ENCODE measurements around the gene MSTO1. TPM values are rescaled to one million over a fixed set of nuclear protein-coding genes. Genes with fewer than 3 reads are reported as not detected.
"Not testable (repeated sequence)": the region's sequence is repeated elsewhere in the genome, so short reads cannot be mapped to it uniquely, and the experiment has no call there.

MSTO1 gene
- total and polyA plus RNA-seq, 4 donors = 7.6 to 52.0 (median 45.3) TPM

DNA sequence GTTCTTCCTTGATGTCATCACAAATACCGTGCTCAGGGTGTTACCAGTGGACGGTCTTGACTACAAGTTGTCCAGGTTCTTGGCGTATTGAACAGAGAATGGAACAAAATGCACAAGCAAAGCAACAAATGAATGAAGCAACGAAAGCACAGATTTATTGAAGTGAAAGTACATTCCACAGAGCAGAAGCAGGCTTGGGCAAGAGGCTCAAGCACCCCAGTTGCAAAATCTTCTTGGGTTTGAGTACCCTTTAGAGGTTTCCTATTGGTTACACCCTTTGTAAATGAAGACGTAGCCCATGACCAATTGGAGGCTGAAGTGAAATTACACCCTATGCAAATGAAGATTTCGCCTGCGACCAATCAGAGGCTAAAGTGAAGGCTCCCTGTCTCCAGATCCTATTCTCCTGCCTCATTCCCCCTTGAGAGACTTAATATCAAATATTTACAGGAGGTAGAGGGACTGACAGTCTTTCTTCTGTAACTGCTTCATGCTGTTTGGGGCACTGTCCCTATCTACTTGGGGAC lies 40.3 kb downstream of the MSTO1 start:
- DNase-seq = no peak
- H3K4me1 ChIP-seq (ENCODE audit: control insufficient read depth in 1 of 2, insufficient read depth in 2 of 2, low read length in 2 of 2) = no peaks in the 10 kb centered on the region
- H3K27me3 ChIP-seq (ENCODE audit: control insufficient read depth in 1 of 2, insufficient read depth in 2 of 2, low read length in 1 of 2) = no peaks in the 10 kb centered on the region
- intact Hi-C loops (cut with DNase I) = no loop called here
- WGBS, 2 donors = 88 to 92% methylated on average over 7 of the region's 7 CpGs
- no peak for ATAC-seq (ENCODE audit: low FRiP score)
- H3K27ac ChIP-seq (ENCODE audit: low read depth in 1 of 2, low read length in 2 of 2) = no peak overlapping the region
- H3K9me3 ChIP-seq (ENCODE audit: control insufficient read depth, low read length) = no peaks in the 10 kb centered on the region
- H3K4me3 ChIP-seq (ENCODE audit: low read length in 2 of 2) = no peak overlapping the region
- no peaks in the 10 kb centered on the region for H3K36me3 ChIP-seq (ENCODE audit: control insufficient read depth in 1 of 2, insufficient read depth in 2 of 2, low read length in 1 of 2)

DNA sequence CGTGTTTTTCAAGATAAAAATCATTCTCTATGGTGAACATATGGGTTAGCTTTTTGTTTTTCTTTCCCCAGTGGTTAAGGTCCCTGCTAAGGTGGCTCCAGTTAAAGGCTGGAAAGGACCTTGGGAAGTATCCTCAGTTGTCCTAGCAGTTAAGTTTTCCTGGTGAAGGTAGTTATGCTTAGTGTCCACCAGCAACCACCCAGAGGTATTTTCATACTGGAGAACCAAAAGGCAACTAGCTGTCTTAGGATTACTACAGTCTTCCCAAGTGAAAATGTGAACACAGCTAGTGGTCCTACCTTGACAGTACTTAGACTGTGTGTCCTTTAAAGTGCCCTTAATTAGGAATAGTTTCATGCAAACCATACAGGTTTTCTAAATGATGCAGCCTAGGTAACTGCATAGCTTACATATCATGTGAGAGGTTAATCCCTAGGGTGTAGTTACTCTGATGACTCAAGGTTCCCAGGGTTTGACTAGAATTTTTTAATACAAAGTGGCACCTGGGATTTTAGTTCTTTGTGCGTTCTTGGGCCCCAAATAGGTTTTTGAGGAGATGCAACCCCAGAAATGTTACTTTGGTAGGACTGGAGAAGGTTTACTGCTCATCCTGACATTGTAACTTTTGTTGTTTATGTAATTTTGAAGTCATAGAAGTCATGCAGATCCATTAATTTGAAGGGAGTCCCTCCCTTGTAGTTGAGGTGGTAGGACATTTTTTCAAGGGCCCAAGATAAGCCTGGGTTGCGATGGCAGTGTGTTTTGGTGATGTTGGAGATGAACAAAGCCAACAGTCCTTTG lies 42.0 kb downstream of the MSTO1 start:
- WGBS, 2 donors = 61% methylated on average over 3 of the region's 3 CpGs
- Histone ChIP-seq H3K9me3 (ENCODE audit: control insufficient read depth, low read length) (no peaks in the 10 kb centered on the region), H3K4me1 (ENCODE audit: control insufficient read depth in 1 of 2, insufficient read depth in 2 of 2, low read length in 2 of 2) (no peaks in the 10 kb centered on the region), H3K4me3 (ENCODE audit: low read length in 2 of 2) (no peak overlapping the region), H3K36me3 (ENCODE audit: control insufficient read depth in 1 of 2, insufficient read depth in 2 of 2, low read length in 1 of 2) (no peaks in the 10 kb centered on the region), H3K27me3 (ENCODE audit: control insufficient read depth in 1 of 2, insufficient read depth in 2 of 2, low read length in 1 of 2) (no peaks in the 10 kb centered on the region), H3K27ac (ENCODE audit: low read depth in 1 of 2, low read length in 2 of 2) (no peak overlapping the region)
- ATAC-seq (ENCODE audit: low FRiP score) (no peak), DNase-seq (no peak)
- intact Hi-C loops (cut with DNase I) = no loop called here

DNA sequence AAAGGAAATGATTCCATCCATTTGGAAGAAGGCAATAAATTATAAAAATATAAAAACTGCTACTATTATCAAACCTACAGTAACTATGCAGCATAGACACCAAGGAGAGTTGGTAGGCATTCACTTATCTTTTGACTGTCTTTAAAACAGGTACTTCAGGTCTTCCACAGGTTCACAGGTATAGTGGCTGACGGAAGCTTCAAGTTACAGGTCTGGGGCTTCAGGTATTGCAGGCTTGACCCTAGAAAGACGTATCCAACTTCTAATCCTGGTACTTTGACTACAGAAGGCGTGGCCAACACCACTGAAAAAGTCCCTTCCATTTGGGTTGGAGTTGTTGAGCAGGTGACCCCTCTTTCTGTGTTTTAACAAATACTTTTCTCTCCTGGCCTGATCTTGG lies 42.9 kb downstream of the MSTO1 start:
- DNase-seq = no peak
- Histone ChIP-seq H3K27ac (ENCODE audit: low read depth in 1 of 2, low read length in 2 of 2) (no peak overlapping the region), H3K4me1 (ENCODE audit: control insufficient read depth in 1 of 2, insufficient read depth in 2 of 2, low read length in 2 of 2) (no peaks in the 10 kb centered on the region), H3K9me3 (ENCODE audit: control insufficient read depth, low read length) (no peaks in the 10 kb centered on the region), H3K27me3 (ENCODE audit: control insufficient read depth in 1 of 2, insufficient read depth in 2 of 2, low read length in 1 of 2) (no peaks in the 10 kb centered on the region), H3K4me3 (ENCODE audit: low read length in 2 of 2) (no peak overlapping the region), H3K36me3 (ENCODE audit: control insufficient read depth in 1 of 2, insufficient read depth in 2 of 2, low read length in 1 of 2) (no peaks in the 10 kb centered on the region)
- 76 to 80% methylated on average over 3 of the region's 3 CpGs for WGBS, 2 donors
- intact Hi-C loops (cut with DNase I) = no loop called here
- ATAC-seq (ENCODE audit: low FRiP score) = no peak

DNA sequence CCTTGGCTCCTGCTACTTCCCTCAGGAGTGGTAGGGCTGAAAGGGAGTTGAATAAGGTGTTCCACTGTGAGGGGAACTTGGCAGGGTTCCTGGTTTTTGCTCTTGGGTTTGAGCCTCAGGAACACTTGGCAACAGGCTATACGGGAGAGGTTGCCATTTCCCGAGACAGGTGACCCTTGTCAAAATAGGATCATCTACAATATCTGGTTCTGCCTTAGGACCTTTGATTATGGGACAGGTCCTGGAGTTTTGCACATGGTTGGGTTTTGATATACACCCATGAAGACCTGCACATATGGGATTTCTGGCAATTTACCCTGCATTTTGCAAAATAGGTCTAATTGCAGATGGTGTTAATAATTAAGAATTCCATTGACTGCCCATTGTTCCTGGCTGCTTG lies 47.4 kb downstream of the MSTO1 start:
- intact Hi-C loops (cut with DNase I) = no loop called here
- H3K36me3 ChIP-seq (ENCODE audit: control insufficient read depth in 1 of 2, insufficient read depth in 2 of 2, low read length in 1 of 2) = peaks cover 4 to 11% of the 10 kb centered on the region in 2 donors
- ATAC-seq (ENCODE audit: low FRiP score) (no peak), DNase-seq (no peak)
- no peak overlapping the region for H3K27ac ChIP-seq (ENCODE audit: low read depth in 1 of 2, low read length in 2 of 2)
- no peaks in the 10 kb centered on the region for H3K9me3 ChIP-seq (ENCODE audit: control insufficient read depth, low read length)
- H3K27me3 ChIP-seq (ENCODE audit: control insufficient read depth in 1 of 2, insufficient read depth in 2 of 2, low read length in 1 of 2) = no peaks in the 10 kb centered on the region
- no peaks in the 10 kb centered on the region for H3K4me1 ChIP-seq (ENCODE audit: control insufficient read depth in 1 of 2, insufficient read depth in 2 of 2, low read length in 2 of 2)
- no peak overlapping the region for H3K4me3 ChIP-seq (ENCODE audit: low read length in 2 of 2)
- 46 to 51% methylated on average over 2 of the region's 2 CpGs for WGBS, 2 donors

DNA sequence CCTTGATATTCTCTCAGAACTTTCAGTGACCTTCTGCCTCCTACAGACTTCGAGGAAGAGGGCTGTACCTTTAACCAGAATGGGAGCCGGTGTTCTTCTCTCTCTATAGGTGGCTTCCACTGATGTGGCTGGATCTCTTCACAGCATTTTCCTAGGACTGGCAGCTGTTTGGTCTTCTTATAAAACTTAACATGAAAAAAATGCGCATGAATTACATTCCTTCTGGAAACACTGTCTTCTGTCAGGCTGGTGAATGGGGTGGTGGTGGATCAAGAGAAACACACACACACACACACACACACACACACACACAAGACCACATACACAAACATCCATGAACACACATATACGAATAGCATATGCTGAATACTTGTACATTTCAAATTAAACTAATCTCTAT lies 51.2 kb downstream of the MSTO1 start:
- ATAC-seq (ENCODE audit: low FRiP score); H3K4me3 ChIP-seq (ENCODE audit: low read length in 2 of 2); H3K9me3 ChIP-seq (ENCODE audit: control insufficient read depth, low read length); DNase-seq; H3K27ac ChIP-seq (ENCODE audit: low read depth in 1 of 2, low read length in 2 of 2); intact Hi-C loops (cut with DNase I); H3K27me3 ChIP-seq (ENCODE audit: control insufficient read depth in 1 of 2, insufficient read depth in 2 of 2, low read length in 1 of 2); H3K4me1 ChIP-seq (ENCODE audit: control insufficient read depth in 1 of 2, insufficient read depth in 2 of 2, low read length in 2 of 2): not testable (repeated sequence)
- peaks cover 6 to 12% of the 10 kb centered on the region in 2 donors for H3K36me3 ChIP-seq (ENCODE audit: control insufficient read depth in 1 of 2, insufficient read depth in 2 of 2, low read length in 1 of 2)
- 87 to 94% methylated on average over 2 to 3 of the region's 4 CpGs for WGBS, 2 donors

Other genes starting within 250 kb of the MSTO1 start
- gene ASH1L, start 47.4 kb upstream of the MSTO1 start, total RNA-seq = 10 to 100 TPM; 73.1 to 93.5 TPM
- gene ASH1L, start 47.4 kb upstream of the MSTO1 start, polyA plus RNA-seq = 10 to 100 TPM; 13.1 to 14.6 TPM
- gene YY1AP1, start 78.6 kb downstream of the MSTO1 start, total RNA-seq = 10 to 100 TPM; 73.6 to 84.3 TPM
- gene YY1AP1, start 78.6 kb downstream of the MSTO1 start, polyA plus RNA-seq = 10 to 100 TPM; 28.0 to 51.3 TPM
- 10 to 100 TPM; 67.5 to 76.7 TPM for gene DAP3, start 78.9 kb downstream of the MSTO1 start, total RNA-seq
- gene DAP3, start 78.9 kb downstream of the MSTO1 start, polyA plus RNA-seq = 10 to 100 TPM; 56.1 to 59.1 TPM
- 10 to 100 TPM; 65.4 to 81.9 TPM for gene GON4L, start 247.0 kb downstream of the MSTO1 start, total RNA-seq
- 10 to 100 TPM in 1 of 2 donors, 1 to 10 TPM in 1; 6.4 to 43.4 TPM for gene GON4L, start 247.0 kb downstream of the MSTO1 start, polyA plus RNA-seq
- 10 to 100 TPM; 42.8 to 49.5 TPM for gene SYT11, start 249.3 kb downstream of the MSTO1 start, total RNA-seq
- gene SYT11, start 249.3 kb downstream of the MSTO1 start, polyA plus RNA-seq = 10 to 100 TPM; 12.1 to 23.6 TPM

Measured in aorta (tissue), 5 donors.